SU-DHL-6 (cell line): ENCODE data around the gene FBXO11.
A peak's percentile ranks its signal among the peaks of the same experiment; 100 is the strongest.
"Not testable (repeated sequence)": the region's sequence is repeated elsewhere in the genome, so short reads cannot be mapped to it uniquely, and the experiment has no call there.

Experiments
- H2AFZ ChIP-seq: fragments of 200-600 bp; sonication (generic); 2 replicates; pipeline ENCODE4 v1.6.1; 2014; ENCODE audit warnings: low read depth, mild to moderate bottlenecking, moderate library complexity, mixed read lengths, antibody characterized with exemption, low read length; ENCODE audit not compliant: severe bottlenecking
- H3F3A ChIP-seq: fragments of 200-600 bp; shearing (Covaris generic); 2 replicates; pipeline ENCODE4 v1.6.0; 2016; ENCODE audit warnings: antibody characterized with exemption, mild to moderate bottlenecking; ENCODE audit not compliant: insufficient read depth
- H3K27ac ChIP-seq: fragments of 200-600 bp; sonication (generic); 2 replicates; pipeline ENCODE4 v1.5.1; 2016; ENCODE audit warnings: low read depth, mild to moderate bottlenecking, low read length, moderate library complexity, mixed read lengths
- H3K27me3 ChIP-seq: fragments of 200-600 bp; sonication (generic), shearing (Covaris generic); 2 replicates; pipeline ENCODE4 v1.6.0; 2014; ENCODE audit warnings: mild to moderate bottlenecking, low read length
- H3K36me3 ChIP-seq: fragments of 200-600 bp; sonication (generic); 2 replicates; pipeline ENCODE4 v1.6.1; 2014; ENCODE audit warnings: mild to moderate bottlenecking, low read length, mixed read lengths
- H3K4me2 ChIP-seq: fragments of 300-600, 200-600 bp; shearing (Covaris generic), sonication (generic); 2 replicates; pipeline ENCODE4 v1.6.0; 2014; ENCODE audit warnings: low read length, low read depth, mild to moderate bottlenecking; ENCODE audit not compliant: poor library complexity, severe bottlenecking
- H3K4me3 ChIP-seq: fragments of 200-600 bp; sonication (generic); 2 replicates; pipeline ENCODE4 v1.5.1; 2014; ENCODE audit warnings: antibody characterized with exemption, low read length, mild to moderate bottlenecking, mixed read lengths; ENCODE audit not compliant: insufficient read depth, poor library complexity, severe bottlenecking
- H3K79me2 ChIP-seq: fragments of 200-600 bp; sonication (generic); 2 replicates; pipeline ENCODE4 v1.6.1; 2014; ENCODE audit warnings: mild to moderate bottlenecking, low read length, moderate library complexity; ENCODE audit not compliant: insufficient read depth
- H3K9ac ChIP-seq: fragments of 200-600 bp; sonication (generic); 2 replicates; pipeline ENCODE4 v1.7.0; 2014; ENCODE audit warnings: mild to moderate bottlenecking, low read length
- H3K9me2 ChIP-seq: fragments of 200-600 bp; sonication (generic); replicated peaks from 2 replicates; pipeline ENCODE4 v1.6.1; 2014; ENCODE audit warnings: low read length; ENCODE audit not compliant: insufficient read depth
- H3K9me3 ChIP-seq: fragments of 200-600 bp; sonication (generic); 2 replicates; pipeline ENCODE4 v1.6.1; 2014; ENCODE audit warnings: low read length, mixed read lengths; ENCODE audit not compliant: insufficient read depth
- H4K20me1 ChIP-seq: fragments of 200-600 bp; sonication (generic); 2 replicates; pipeline ENCODE4 v1.6.1; 2014; ENCODE audit warnings: low read depth, mild to moderate bottlenecking, antibody characterized with exemption, low read length, moderate library complexity, mixed read lengths
- EZH2phosphoT487 ChIP-seq: fragments of 200-600 bp; sonication (generic), shearing (Covaris generic); conservative IDR thresholded peaks from 2 replicates; pipeline ENCODE4 v1.6.1; 2018; ENCODE audit warnings: mild to moderate bottlenecking, antibody characterized with exemption, low read length, moderate library complexity, mixed read lengths
- TF ChIP-seq, protein P1 (sequence below): fragments of 200-600 bp; sonication (generic); IDR thresholded peaks from one replicate; pipeline ENCODE4 v1.5.1; 2017; ENCODE audit warnings: antibody characterized with exemption, mild to moderate bottlenecking, low read length, moderate library complexity; ENCODE audit not compliant: insufficient read depth, poor library complexity, severe bottlenecking

FBXO11 gene

DNA sequence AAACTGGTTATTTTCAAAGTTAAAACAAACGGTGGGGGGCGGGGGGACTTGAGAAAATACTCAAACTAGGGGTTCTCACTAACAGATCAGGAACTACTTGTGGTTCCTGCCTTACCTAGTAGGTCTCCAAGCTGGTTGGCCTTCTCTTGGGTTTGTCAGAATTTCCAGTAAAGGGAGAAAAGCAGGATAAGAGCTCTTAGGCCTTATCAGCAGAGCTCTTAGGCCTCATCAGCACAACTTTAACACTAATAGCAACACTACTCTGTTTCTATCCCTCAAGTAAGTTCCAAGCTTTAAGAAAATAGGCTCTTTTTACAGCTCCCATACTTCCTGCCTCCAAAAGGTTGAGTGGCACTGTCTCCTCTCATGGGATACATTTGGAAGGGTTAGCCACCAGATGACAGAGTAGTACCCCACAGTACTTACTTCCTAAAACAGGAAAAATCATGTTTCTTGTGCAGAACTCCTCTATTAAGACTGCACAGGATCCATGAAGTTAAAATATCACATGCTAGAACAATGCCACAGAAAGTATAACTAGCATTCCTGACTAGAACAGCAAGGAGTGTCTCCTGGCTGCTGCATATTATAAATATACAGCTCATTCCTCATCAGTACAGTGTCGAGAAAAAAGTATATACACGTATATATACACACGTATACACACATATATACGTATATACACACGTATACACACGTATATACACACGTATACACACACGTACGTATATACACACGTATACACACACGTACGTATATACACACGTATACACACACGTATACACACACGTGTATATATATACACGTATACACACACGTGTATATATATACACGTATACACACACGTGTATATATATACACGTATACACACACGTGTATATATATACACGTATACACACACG, 6.1 kb downstream of the FBXO11 start:
- no peak overlapping the region for H2AFZ ChIP-seq
- H3K9me2 ChIP-seq, result no peaks in the 10 kb centered on the region
- H3K4me3 ChIP-seq, result no peak overlapping the region
- peak overlapping the region; percentile 17 for H3K4me2 ChIP-seq
- peaks cover 25% of the 10 kb centered on the region for H4K20me1 ChIP-seq
- H3K79me2 ChIP-seq, result peaks cover 99% of the 10 kb centered on the region
- H3K27ac ChIP-seq, result peak overlapping the region; percentile 34
- no peaks in the 10 kb centered on the region for H3K36me3 ChIP-seq
- TF ChIP-seq, protein P1, sequence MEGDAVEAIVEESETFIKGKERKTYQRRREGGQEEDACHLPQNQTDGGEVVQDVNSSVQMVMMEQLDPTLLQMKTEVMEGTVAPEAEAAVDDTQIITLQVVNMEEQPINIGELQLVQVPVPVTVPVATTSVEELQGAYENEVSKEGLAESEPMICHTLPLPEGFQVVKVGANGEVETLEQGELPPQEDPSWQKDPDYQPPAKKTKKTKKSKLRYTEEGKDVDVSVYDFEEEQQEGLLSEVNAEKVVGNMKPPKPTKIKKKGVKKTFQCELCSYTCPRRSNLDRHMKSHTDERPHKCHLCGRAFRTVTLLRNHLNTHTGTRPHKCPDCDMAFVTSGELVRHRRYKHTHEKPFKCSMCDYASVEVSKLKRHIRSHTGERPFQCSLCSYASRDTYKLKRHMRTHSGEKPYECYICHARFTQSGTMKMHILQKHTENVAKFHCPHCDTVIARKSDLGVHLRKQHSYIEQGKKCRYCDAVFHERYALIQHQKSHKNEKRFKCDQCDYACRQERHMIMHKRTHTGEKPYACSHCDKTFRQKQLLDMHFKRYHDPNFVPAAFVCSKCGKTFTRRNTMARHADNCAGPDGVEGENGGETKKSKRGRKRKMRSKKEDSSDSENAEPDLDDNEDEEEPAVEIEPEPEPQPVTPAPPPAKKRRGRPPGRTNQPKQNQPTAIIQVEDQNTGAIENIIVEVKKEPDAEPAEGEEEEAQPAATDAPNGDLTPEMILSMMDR, result no peak
- no peak for TF ChIP-seq EZH2phosphoT487
- no peaks in the 10 kb centered on the region for H3K9me3 ChIP-seq
- H3F3A ChIP-seq, result peaks cover 34% of the 10 kb centered on the region
- no peaks in the 10 kb centered on the region for H3K27me3 ChIP-seq
- no peak overlapping the region for H3K9ac ChIP-seq

GRCh38 chr2:47897883-47898731, 8.2 kb downstream of the FBXO11 start:
- Histone ChIP-seq H3K9me3 (no peaks in the 10 kb centered on the region), H4K20me1 (peaks cover 17% of the 10 kb centered on the region), H3K9me2 (no peaks in the 10 kb centered on the region), H3K4me3 (peak overlapping the region; percentile 31), H3K9ac (peak overlapping the region; percentile 18; the same call in 1 of the 2 replicates), H3K79me2 (peaks cover 99% of the 10 kb centered on the region), H3F3A (peaks cover 34% of the 10 kb centered on the region), H2AFZ (no peak overlapping the region), H3K27ac (peak overlapping the region; percentile 81), H3K27me3 (no peaks in the 10 kb centered on the region), H3K36me3 (no peaks in the 10 kb centered on the region), H3K4me2 (peak overlapping the region; percentile 60)
- TF ChIP-seq EZH2phosphoT487, result no peak
- TF ChIP-seq, protein P1, result no peak

GRCh38 chr2:47897191-47897882, 9.0 kb downstream of the FBXO11 start:
- H2AFZ ChIP-seq, result not testable (repeated sequence)
- H3K4me2 ChIP-seq, result peak overlapping the region; percentile 60
- peak overlapping the region; percentile 81 for H3K27ac ChIP-seq

More at GRCh38 chr2:47897191-47897882, 9.0 kb downstream of the FBXO11 start:
- Histone ChIP-seq H3K79me2 (peaks cover 99% of the 10 kb centered on the region), H3K9ac (peak overlapping the region; percentile 18; the same call in 1 of the 2 replicates), H3F3A (peaks cover 34% of the 10 kb centered on the region), H3K4me3 (peak overlapping the region; percentile 31), H4K20me1 (peaks cover 16% of the 10 kb centered on the region)
- not testable (repeated sequence) for H3K9me3 ChIP-seq, H3K36me3 ChIP-seq, H3K27me3 ChIP-seq, H3K9me2 ChIP-seq
